GM18861 (cell line): ENCODE data around the gene ZBTB47.

Experiments used
- ATAC-seq: cut with Tn5 transposase; IDR thresholded peaks from one replicate; pipeline ENCODE4 v1.9.1; 2021; ENCODE audit not compliant: unreplicated experiment

Gene ZBTB47

DNA sequence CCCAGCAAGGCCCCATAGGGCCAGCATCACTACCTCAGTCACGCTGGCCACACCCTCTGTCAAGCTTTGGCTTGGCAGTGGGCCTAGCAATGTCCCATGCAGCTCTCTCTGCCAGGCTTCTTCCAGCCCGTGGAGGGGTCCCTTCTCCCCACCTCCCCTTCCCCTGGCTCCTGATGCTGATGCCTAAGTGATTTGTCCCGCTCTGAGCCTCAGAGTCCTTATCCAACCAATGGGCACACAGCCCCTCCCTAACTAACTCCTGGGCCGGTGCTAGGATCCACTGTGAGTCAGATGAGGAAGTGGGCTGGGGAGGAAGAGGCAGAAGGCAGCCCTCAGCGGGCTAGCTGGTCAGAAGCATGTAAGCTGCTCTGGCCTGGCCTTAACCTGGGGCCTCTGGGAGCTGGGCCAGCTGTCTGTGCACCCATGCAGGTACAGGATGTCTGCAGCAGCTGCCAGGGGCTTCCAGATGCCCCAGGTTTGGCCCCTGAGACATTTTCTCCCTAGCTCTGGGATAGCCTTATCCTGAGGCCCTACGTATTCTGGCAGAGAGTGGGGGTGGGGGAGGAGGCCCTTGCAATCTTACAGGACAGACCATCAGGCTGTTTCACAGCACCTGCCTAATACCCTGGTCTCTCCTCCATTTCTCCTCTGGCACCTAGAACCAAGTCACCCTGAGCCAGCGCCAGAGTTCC, 740 bp upstream of the ZBTB47 start:
- peak; percentile 72 for ATAC-seq

DNA sequence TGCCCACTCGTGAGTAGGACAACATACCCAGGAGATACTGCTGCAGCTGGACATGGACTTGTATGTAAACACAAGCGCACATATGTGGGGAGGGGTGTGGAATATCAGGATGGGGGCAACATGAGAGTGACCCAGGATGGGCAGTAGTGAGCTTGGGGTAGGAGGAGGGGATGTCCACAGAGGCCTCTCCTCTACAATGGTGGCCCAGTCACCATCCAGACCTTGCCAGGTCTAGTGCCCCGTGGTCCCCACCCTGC, 266 bp upstream of the ZBTB47 start:
- no peak for ATAC-seq

DNA sequence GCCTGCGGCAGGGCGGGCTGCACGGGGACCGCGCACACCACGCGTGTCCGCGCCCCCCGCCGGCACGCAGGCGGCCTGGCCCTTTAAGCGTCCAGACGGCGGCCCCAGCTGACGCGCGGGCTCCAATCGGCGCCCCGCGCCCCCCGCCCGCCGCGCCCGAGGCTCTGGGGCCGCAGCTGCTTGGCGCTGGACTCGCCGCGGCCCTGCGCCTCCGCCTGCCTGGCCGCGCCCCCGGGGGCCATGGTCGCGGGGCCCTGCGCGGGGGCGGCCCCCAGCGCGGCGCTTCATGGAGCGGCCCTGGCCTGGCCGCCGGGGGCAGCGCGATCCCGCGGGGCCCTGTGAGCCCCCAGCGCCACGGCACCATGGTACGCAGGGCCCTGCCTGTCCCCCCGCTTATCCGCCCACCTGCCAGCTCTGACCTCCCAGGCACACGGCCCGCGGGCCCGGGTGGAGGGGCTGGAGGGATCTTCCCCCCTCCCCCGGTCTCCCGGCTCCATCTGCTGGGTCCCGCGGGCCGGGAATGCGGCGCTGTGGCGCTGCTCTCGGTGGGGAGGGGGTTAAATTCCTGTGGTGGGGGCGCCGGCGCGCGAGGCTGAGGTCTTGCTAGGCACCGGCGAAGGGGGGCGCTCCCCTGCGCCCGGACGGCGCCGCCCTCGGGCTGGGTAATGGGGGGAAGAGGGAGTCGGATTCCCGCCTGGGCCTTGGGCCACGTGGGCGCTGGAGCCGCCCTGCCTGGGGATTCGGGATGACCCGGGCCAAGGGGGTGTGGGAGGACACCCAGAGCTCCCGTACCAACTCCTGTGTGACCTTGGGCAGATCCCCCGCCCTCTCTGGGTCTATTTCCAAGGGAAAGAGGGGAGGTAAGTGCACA, 1.1 kb downstream of the ZBTB47 start:
- no peak for ATAC-seq

DNA sequence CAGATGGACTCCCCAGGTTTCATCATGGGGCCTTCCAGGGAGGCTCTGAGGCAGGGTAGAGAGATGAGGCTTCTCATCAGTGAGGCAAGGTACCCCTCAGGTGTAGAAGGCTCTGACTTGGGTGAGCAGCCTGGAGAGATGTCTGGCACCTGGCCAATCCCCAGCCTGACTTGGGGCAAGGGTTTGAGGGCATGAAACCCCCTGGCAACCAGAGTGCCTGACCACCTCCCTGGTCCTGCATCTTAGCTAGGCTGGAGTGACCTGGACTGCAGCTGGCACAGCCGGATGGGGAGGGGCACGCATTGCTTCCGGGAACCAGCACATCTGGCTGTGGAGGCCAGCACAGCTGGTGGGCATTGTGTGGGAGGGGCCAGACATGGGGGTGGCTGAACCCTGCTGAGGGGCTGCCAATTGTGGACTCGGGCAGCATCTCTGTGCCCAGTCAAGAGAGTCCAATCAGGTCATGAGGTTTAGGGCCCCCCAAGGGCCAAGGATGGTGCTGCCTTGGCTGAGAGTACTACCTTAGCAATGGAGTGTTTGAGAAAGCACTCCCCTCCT, 1.9 kb downstream of the ZBTB47 start:
- no peak for ATAC-seq

DNA sequence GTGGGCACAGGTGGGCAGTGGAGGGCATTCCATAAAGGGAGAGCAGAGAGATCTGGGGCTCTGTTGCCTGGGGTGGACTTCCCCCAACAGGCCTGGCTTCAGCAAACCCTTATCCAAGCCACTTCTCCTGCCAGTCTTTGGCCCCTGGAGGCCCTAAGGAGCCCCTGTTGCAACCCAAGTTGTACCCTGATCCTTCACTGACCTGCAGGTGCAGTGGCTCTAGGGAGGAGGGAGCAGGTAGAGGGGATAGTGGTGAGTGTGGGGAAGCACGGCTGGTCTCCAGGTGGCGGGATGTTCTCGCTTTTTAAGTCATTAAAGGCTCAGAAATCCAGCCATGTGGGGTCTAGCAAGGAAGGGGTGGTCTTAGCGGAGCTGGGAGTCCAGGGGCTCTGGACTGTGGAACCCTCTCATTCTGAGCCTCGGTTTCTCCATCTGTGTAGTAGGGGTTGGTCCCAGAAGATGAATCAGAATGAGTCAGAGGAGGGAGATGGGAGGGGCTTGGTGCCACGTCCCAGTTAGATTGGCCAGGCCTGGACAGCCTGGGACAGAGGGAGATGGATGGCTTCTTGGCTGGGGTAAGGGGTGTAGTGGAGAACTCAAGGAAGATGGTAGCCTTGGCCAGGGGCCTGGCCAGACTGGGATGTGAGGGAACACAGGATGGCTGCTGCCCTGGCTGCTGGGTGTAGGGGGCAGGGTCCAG, 2.6 kb downstream of the ZBTB47 start:
- ATAC-seq = no peak

DNA sequence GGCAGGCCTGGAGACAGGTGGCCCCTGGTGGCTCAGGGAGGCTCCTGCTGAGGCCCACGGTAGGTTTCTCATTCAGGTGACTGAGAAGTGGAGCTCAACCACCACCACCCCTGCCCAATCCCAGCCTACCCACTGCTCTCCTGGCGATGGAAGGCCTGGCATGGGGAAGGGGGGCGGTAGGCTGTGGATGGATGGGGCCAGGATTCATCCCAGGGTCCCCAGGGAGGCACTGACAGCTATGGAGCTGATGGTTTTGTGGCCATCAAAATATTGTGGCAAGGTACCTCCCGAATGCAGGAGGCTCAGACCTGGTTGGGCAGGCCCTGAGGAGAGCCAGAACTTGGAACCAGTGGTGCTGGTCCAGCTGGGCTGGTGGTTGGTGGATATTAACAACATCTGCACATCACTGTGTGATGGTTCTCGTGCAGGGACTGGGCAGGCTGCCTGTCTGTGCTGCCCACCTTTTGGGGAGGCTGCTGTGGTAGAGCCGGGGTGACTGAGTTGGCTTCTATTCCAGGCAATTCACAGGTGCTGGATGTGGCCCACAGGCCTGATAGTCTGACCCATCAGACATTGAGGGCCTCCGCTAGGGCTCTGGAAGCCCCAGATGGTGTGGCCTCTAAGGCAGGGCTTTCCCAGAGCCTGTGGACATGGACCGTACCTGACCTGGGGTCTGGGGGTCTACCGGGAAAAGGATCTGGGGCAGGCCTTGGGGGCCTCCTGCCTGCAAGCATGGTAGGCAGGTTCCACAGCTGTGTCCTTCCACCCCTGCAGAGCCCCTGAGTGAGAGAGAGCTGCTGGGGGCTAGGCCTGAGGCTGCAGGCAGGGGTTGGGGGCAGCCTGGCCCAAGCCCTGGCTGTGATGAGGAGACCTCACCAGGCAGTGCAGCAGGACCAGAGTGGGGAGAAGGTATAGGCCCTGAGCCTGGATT, 3.4 kb downstream of the ZBTB47 start:
- ATAC-seq = no peak

DNA sequence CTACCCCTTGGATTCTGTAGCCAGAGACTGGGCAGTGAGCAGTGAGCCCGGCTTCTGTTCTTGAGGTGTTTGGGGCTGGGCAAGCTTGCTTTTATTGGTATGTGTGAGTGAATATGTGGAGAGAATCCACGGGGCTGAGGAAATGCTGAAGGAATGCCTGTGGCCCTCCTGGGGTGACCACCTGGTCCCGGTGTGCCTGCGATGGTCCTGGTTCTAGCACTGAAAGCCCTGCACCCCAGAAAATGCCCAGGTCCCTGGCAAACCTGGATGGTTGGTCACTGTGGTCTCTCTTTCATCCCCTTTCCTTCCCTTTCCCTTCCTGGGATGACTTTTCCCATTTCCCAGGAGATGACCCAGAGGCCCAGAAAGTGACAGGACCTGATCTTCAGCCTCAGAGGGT, 4.2 kb downstream of the ZBTB47 start:
- no peak for ATAC-seq

DNA sequence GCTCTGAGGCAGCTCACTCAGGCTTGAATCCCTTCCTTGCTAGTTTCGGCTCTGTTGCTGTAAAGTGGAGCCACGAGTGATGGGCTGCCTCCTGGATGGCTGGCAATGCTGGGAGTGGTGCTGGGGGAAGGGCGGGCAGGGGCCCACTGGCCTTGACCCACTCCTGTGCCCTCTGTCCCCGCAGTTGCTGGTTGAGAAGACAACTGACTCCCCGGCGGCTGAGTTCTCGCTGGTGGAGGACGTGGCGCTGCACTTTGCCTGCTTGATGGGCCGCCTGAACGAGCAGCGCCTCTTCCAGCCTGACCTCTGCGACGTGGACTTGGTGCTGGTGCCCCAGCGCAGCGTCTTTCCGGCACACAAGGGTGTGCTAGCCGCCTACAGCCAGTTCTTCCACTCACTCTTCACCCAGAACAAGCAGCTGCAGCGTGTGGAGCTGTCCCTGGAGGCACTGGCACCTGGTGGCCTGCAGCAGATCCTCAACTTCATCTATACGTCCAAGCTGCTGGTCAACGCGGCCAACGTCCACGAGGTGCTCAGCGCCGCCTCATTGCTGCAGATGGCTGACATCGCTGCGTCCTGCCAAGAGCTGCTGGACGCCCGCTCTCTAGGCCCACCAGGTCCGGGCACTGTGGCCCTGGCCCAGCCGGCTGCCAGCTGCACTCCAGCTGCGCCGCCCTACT, 4.7 kb downstream of the ZBTB47 start:
- no peak for ATAC-seq

DNA sequence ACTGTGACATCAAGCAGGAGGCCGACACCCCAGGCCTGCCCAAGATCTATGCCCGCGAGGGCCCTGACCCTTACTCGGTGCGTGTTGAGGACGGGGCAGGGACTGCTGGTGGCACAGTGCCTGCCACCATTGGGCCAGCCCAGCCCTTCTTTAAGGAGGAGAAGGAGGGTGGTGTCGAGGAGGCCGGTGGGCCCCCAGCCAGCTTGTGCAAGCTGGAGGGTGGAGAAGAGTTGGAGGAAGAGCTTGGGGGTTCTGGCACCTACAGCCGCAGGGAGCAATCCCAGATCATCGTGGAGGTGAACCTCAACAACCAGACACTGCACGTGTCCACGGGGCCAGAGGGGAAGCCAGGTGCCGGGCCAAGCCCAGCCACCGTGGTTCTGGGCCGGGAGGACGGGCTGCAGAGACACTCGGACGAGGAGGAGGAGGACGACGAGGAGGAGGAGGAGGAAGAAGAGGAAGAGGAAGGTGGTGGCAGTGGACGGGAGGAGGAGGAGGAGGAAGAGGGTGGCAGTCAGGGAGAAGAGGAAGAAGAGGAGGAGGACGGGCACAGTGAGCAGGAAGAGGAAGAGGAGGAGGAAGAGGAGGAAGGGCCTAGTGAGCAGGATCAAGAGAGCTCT, 5.4 kb downstream of the ZBTB47 start:
- no peak for ATAC-seq

DNA sequence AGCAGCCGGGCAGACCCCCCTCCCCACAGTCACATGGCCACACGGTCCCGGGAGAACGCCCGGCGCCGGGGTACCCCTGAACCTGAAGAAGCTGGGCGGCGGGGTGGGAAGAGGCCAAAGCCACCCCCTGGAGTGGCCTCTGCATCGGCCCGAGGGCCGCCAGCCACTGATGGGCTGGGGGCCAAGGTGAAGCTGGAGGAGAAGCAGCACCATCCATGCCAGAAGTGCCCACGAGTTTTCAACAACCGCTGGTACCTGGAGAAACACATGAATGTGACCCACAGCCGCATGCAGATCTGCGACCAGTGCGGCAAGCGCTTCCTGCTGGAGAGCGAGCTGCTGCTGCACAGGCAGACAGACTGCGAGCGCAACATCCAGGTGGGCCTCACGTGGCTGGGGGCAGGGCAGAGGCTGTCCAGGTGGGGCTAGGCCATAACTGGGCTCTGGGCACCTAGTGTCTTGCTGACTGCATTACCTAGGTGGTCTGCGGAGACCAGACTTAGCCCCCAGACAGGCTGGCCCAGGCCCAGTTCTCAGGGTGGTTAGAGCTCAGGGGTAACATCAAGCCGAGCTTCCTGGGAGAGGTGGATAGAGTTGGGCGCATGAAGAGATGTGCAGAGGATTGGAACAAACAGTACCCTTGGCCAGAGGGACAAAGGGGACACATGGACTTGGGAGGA, 6.1 kb downstream of the ZBTB47 start:
- ATAC-seq = no peak

DNA sequence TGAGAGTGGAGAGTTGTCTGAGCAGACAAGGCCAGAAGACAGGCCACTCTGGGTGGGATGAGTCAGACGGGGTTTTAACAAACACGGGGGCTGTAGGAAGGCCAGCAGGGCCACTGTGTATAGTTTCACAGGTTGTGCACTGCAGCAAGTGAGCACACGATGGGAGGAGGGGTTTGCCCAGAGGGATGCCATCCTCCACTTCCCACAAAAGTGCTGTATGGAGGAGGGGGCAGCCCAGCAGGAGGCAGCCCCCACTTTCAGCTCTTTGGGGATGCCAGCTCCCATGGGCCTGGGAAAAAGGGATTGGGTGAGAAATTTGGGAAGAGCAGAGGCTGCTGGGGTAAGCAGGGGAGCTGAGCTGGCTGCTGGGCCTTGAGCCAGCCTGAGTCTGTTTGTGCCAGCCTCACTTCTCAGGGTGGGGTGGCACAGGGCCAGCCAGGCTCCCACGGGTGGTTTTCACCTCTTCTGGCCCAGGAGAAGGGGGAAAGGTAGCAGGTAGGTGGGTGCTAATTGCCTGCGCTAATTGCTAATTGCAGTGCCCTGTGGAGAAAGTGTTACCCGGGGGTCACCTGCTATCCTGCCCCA, 6.7 kb downstream of the ZBTB47 start:
- no peak for ATAC-seq

DNA sequence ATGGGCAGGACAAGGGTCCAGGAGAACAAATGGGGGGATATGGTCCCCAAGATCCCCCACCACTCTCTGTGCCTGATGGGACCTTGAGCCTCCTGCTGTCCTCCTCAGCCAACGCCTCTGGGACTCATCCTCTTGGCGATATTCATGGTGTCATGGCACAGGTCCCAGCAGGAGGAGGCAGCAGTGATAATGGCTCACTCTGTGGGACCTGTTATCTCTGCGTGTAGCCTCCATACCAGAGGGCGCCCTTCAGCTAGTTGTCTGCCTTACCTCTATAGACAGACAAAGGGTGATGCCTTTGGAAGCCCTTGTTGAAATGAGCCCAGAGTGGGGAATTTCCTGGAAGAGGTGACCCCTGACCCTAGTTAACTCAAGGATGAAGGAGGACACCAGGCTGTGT, 7.4 kb downstream of the ZBTB47 start:
- ATAC-seq = no peak

DNA sequence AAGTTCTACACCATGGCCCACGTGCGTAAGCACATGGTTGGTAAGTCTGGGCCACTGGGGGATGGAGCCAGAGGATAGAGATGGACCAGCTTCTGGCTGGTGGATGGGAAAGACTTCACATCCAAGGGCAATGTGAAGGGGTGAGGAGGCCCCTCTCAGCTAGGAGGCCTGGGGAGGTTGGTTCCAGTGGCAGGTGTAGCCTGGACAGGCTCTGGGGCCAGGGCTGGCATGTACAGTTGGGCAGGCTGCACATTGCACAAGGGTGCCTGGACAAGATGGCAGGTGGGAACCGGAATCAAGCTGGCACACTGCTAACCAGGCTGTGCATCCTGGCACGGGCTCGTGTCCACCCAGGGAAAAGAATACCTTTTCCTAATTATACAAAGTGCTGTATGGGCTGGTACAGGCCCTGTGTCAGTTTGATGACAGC, 8.1 kb downstream of the ZBTB47 start:
- ATAC-seq = no peak

DNA sequence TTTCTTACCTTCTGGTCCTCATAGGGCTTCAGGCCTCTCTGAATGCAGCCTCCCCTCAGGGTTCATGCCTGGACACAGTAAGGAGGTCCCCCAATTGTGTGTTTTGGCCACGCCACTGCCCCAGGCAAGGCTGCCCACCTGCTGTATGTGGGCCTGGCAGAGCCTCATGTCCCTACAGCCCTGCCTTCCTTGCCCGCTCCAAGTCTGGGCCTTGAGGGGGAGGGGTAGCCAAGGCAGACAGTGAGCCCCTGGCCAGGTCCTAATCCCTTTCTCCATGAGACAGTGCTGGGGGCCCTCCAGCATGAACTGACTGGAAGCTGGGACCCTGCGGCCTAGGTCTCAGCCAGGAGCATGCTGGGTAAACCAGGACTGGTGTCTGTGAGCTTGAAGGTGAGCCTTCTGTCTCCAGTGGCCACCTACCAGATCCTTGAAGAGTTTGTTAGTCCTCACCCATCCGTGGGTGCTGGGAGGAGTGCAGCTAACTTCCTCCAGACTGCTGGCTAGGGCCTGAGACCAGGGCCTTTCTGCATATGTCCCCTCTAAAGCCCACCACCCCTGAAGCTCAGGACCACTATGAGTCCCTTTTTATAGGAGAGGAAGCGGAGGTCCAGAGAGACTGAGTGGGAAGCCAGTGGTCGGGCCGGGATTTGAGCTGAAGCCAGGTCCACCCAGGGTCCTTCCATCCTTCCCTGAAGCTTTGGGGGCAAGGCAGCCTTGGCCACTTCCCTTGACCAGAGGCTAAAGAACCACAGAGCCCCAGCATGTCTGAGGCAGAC, 8.7 kb downstream of the ZBTB47 start:
- ATAC-seq = no peak

DNA sequence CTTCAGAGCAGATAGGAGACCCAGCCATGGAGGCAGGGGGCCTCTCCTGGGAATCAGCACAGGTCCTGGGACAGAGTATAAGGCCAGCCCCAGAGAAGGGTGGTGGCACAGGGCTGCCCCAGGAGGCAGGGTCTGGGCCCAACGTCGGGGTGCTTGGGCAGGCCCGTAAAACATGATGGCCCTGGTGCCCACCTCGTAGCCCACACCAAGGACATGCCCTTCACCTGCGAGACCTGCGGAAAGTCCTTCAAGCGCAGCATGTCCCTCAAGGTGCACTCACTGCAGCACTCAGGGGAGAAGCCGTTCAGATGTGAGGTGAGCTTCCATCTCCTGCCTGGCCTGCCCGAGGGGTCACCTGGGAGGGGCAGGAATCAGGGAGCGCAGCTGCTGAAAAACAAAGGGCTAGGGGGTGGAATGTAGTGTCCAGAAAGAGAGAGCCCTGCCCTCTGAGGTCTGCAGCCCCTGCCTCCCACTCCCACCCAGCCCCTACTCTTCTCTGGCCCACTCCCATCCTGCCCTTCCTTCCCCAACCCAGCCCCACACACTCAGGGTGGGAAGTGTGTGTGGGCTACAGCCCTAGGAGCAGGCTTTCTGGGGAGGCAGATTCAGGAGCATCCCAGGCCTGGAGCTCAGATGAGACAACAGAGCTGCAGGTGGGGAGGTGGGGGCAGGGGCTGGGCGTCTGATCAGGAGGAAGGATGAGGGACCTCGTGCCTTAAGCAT, 9.5 kb downstream of the ZBTB47 start:
- ATAC-seq = no peak

DNA sequence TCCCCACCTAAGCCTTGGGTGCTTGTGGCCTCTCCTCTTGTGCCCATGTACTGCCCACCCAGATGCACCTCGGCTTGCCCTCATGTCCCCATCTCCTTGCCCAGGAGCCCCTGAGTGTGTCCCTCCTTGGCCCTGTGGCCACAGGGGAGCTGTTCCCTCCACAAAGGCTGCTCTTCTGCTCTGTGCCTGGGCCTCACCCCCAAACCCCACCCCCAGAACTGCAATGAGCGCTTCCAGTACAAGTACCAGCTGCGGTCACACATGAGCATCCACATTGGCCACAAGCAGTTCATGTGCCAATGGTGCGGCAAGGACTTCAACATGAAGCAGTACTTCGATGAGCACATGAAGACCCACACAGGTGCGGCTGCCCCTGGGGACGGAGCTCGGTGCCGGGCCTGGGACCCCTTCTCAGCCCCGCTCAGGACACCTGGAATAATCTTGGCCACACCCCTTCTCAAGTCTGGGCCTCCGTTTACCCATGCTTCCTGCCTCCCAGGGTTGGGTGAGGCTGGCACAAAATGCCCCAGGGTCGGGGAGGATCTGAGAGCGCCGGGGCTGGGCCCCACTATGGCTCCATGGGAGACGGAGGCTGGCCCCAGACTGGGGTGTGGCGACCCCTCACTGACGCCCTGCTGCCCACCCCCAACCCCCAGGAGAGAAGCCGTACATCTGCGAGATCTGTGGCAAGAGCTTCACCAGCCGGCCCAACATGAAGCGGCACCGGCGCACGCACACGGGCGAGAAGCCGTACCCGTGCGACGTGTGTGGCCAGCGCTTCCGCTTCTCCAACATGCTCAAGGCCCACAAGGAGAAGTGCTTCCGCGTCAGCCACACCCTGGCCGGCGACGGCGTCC, 10.3 kb downstream of the ZBTB47 start:
- ATAC-seq = no peak

DNA sequence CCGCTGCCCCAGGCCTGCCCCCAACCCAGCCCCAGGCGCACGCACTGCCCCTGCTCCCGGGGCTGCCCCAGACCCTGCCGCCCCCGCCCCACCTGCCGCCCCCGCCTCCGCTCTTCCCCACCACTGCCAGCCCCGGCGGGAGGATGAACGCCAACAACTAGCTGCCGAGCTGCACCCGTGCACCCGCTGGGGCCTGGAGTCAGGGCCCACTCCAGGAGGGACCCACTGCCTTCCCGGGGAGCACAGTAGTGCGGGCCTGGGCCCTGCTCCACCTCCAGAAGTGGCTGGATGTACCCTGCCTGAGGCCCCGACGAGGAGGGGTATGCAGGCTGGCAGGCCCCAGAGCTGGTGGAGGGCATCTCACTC, 10.9 kb downstream of the ZBTB47 start:
- ATAC-seq = no peak
